ENCODE data around the gene FEM1B.

FEM1B gene

GRCh38 chr15:68264282-68264681, 13.3 kb upstream of the FEM1B start:
- H3K4me3 ChIP-seq: no peak overlapping the region

DNA sequence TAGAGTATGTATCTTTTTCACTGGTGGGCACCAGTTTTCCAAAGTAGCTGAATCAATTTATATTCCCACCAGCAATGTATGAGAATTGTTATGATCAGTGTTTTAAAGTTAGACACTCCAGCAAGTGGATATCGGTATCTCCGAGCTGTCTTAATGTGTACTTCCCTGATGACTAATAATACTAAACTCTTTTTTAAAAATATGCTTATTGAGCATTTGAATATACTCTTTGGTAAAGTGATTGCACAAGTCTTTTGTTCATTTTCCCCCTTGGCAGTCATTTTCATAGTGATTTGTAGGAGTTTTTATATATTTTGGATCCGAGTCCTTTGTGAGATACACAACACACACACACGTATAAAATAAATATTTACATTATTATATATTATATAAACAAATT, 12.5 kb upstream of the FEM1B start:
- Histone ChIP-seq H4K20me1 (no peaks in the 10 kb centered on the region), H3K9ac (0 out of 22 replicates have a peak overlapping the region, but pooled peaks of 1 of the 11 experiments have one; percentile 2), H3K36me3 (no peaks in the 10 kb centered on the region), H3K27ac (no peak overlapping the region), H3K4me2 (peak overlapping the region in 3 of 11 experiments; percentile 60 to 78 (median 64); a peak in 6 of 22 replicates), H3K27me3 (no peaks in the 10 kb centered on the region), H3K4me1 (peaks cover 0 to 24% (median 0%) of the 10 kb centered on the region in 10 experiments; a peak in 6 of 20 replicates), H3K9me3 (replicated peaks in 1 of 11) (no peaks in the 10 kb centered on the region), H3K4me3 (no peak overlapping the region)
- no peak for TF ChIP-seq Cebpa-rat (IDR thresholded peaks at IDR 0.05)

More at GRCh38 chr15:68264282-68264681, 13.3 kb upstream of the FEM1B start:
- Histone ChIP-seq H3K27ac (no peak overlapping the region), H3K4me2 (peak overlapping the region in 3 of 11 experiments; percentile 60 to 78 (median 64); a peak in 6 of 22 replicates), H3K27me3 (no peaks in the 10 kb centered on the region), H3K9ac (no peak overlapping the region), H3K9me3 (replicated peaks in 1 of 11) (no peaks in the 10 kb centered on the region), H3K36me3 (no peaks in the 10 kb centered on the region), H4K20me1 (no peaks in the 10 kb centered on the region), H3K4me1 (peaks cover 0 to 31% (median 5%) of the 10 kb centered on the region in 10 experiments; a peak in 10 of 20 replicates)
- no peak for TF ChIP-seq Cebpa-rat (IDR thresholded peaks at IDR 0.05)

DNA sequence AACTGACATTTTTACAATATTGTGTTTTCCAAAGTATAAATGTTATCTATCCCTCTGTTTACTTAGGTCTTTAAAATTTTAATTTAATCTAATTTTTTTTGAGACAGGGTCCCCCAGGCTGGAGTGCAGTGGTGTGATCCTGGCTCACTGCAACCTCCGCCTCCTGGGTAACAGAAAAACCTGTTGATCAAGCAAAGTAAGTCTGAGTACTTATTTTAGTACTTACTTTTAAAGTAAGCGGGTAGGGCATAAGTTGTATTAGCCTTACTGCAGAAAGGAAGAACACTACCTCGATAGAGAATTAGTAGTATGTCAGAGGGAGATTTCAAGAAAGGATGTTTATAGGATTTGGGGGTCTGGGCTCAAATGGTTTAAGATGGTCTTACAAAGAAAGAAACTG, 11.9 kb upstream of the FEM1B start:
- H3K4me1 ChIP-seq: peaks cover 0 to 24% (median 0%) of the 10 kb centered on the region in 10 experiments; a peak in 6 of 20 replicates
- peak overlapping the region in 3 of 11 experiments; percentile 36 to 78 (median 64); a peak in 5 of 22 replicates for H3K4me2 ChIP-seq
- H4K20me1 ChIP-seq: no peaks in the 10 kb centered on the region
- H3K36me3 ChIP-seq: no peaks in the 10 kb centered on the region
- H3K9ac ChIP-seq: no peak overlapping the region
- no peaks in the 10 kb centered on the region for H3K27me3 ChIP-seq
- H3K4me3 ChIP-seq: no peak overlapping the region
- TF ChIP-seq Cebpa-rat (IDR thresholded peaks at IDR 0.05): no peak
- no peak overlapping the region for H3K27ac ChIP-seq
- H3K9me3 ChIP-seq (replicated peaks in 1 of 11): no peaks in the 10 kb centered on the region

DNA sequence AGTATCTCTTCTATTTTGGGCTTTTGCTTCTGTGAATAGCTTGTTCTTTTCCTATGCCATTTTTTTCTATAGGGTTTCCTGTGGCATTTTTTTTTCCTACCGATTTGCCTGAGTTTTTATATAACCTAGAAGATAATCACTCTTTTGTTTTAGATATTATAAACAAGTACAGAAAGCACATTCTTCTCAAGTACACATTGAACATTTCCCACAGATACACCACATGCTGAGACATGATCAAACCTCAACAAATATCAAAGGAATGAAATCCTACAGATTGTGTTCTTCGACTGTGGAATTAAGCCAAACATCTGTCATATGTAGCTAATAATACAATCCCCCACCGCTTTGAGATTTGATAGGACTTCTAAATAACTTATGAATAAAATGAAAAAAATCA, 9.1 kb upstream of the FEM1B start:
- peaks cover 0 to 36% (median 0%) of the 10 kb centered on the region in 10 experiments; a peak in 6 of 20 replicates for H3K4me1 ChIP-seq

GRCh38 chr15:68271854-68272471, 5.6 kb upstream of the FEM1B start:
- H3K9ac ChIP-seq: no peak overlapping the region
- H3K4me1 ChIP-seq: peaks cover 10 to 37% (median 12%) of the 10 kb centered on the region in 10 experiments
- no peak for TF ChIP-seq Cebpa-rat (IDR thresholded peaks at IDR 0.05)
- H3K9me3 ChIP-seq (replicated peaks in 1 of 11): no peaks in the 10 kb centered on the region
- H3K4me2 ChIP-seq: no peak overlapping the region; a peak in 1 of 22 replicates
- H3K36me3 ChIP-seq: no peaks in the 10 kb centered on the region
- no peaks in the 10 kb centered on the region for H4K20me1 ChIP-seq
- H3K4me3 ChIP-seq: no peak overlapping the region
- no peak overlapping the region for H3K27ac ChIP-seq
- no peaks in the 10 kb centered on the region for H3K27me3 ChIP-seq

More for the DNA sequence above, 9.1 kb upstream of the FEM1B start:
- Histone ChIP-seq H3K36me3 (no peaks in the 10 kb centered on the region), H3K27ac (no peak overlapping the region), H3K4me2 (no peak overlapping the region), H3K4me3 (no peak overlapping the region), H3K27me3 (no peaks in the 10 kb centered on the region), H4K20me1 (no peaks in the 10 kb centered on the region), H3K9ac (no peak overlapping the region), H3K9me3 (replicated peaks in 1 of 11) (no peaks in the 10 kb centered on the region)
- TF ChIP-seq Cebpa-rat (IDR thresholded peaks at IDR 0.05): no peak

- no peak overlapping the region for H3K9ac ChIP-seq
- H3K4me1 ChIP-seq: peaks cover 10 to 37% (median 13%) of the 10 kb centered on the region in 10 experiments
- H3K4me3 ChIP-seq: no peak overlapping the region
- TF ChIP-seq Cebpa-rat (IDR thresholded peaks at IDR 0.05): no peak
- no peaks in the 10 kb centered on the region for H3K36me3 ChIP-seq
- H3K27ac ChIP-seq: no peak overlapping the region
- H4K20me1 ChIP-seq: no peaks in the 10 kb centered on the region
- no peaks in the 10 kb centered on the region for H3K27me3 ChIP-seq
- no peaks in the 10 kb centered on the region for H3K9me3 ChIP-seq (replicated peaks in 1 of 11)
- H3K4me2 ChIP-seq: no peak overlapping the region; a peak in 1 of 22 replicates
Observed at GRCh38 chr15:68272721-68273271, 4.7 kb upstream of the FEM1B start.

DNA sequence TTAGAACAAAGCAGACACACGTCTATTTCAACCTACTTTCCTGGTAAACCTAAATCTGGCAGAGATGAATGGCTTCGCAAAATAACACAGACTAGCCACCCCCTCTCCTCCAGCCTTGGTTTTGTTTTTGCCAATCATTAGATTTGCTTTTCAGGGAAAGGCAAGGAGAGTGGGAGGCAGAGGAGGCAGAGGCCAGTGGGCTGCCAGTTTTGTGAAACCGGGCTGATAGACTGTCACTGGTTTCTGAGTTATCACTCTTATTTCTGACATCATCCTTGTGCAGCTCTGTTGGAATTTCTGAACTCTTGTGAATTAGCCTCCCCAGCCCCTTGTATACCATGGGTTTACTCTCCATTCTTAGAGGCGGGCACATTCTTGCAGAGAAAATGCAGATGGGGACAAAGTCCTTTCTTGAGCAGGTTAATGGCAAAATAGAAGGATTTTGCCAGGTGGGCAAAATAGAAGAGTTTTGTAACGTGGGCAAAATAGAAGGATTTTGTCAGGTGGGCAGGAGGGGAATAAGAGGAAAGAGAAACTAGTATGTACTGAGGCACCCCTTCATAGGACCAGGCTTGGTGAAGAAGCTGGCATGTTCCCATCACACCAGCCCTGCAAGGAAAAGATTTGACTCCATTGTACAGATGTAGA, 3.2 kb upstream of the FEM1B start:
- no peak overlapping the region for H3K4me3 ChIP-seq
- no peak for TF ChIP-seq Cebpa-rat (IDR thresholded peaks at IDR 0.05)
- H3K9ac ChIP-seq: no peak overlapping the region
- H3K4me1 ChIP-seq: peaks cover 12 to 37% (median 15%) of the 10 kb centered on the region in 10 experiments
- H3K9me3 ChIP-seq (replicated peaks in 1 of 11): no peaks in the 10 kb centered on the region
- peaks cover 0 to 3% (median 0%) of the 10 kb centered on the region in 11 experiments; a peak in 1 of 22 replicates for H3K36me3 ChIP-seq
- H4K20me1 ChIP-seq: peaks cover 4 to 12% (median 11%) of the 10 kb centered on the region in 11 experiments; a peak in 20 of 22 replicates
- H3K27me3 ChIP-seq: no peaks in the 10 kb centered on the region
- no peak overlapping the region for H3K4me2 ChIP-seq
- H3K27ac ChIP-seq: no peak overlapping the region

DNA sequence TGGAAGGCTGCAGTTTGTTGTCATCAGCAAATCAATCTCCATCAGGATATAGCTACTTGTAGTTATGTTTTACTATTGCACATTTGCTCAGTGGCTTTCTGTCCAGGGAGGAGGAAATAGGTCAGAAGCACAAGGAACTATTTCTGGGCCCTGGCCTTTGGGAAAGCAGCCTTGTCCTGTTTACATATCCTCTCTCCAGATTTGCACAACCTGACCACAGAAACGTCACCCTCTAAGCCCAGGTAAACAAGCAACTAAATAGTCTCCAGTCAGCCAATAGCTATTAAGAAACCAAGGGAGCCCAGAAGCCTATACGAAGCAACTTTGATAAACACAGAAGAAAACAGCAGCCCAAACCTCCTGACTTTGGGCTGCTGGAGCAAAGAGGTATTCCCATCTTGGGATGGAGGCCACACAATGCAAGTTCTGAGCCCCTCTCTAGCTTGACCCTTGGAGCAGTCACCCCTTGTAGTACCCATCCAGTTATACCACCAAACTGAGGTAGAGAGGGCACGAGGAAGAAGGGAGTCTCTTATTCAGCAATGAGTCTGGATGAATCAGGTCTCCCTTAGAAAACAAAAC, 2.3 kb upstream of the FEM1B start:
- no peak overlapping the region for H3K9ac ChIP-seq
- H3K9me3 ChIP-seq (replicated peaks in 1 of 11): no peaks in the 10 kb centered on the region
- H3K4me2 ChIP-seq: peak overlapping the region in 3 of 11 experiments; percentile 12 to 100 (median 87); a peak in 5 of 22 replicates
- peaks cover 13 to 21% (median 20%) of the 10 kb centered on the region in 11 experiments for H4K20me1 ChIP-seq
- H3K4me1 ChIP-seq: peaks cover 20 to 44% (median 24%) of the 10 kb centered on the region in 10 experiments
- no peak for TF ChIP-seq Cebpa-rat (IDR thresholded peaks at IDR 0.05)
- H3K27me3 ChIP-seq: no peaks in the 10 kb centered on the region
- no peak overlapping the region for H3K4me3 ChIP-seq
- H3K36me3 ChIP-seq: peaks cover 0 to 6% (median 3%) of the 10 kb centered on the region in 11 experiments; a peak in 9 of 22 replicates
- H3K27ac ChIP-seq: no peak overlapping the region

GRCh38 chr15:68276668-68277067, 877 bp upstream of the FEM1B start:
- no peaks in the 10 kb centered on the region for H3K9me3 ChIP-seq (replicated peaks in 1 of 11)
- peak overlapping the region; percentile 78 to 100 (median 91) for H3K4me2 ChIP-seq
- peak overlapping the region; percentile 94 to 99 (median 96) for H3K9ac ChIP-seq
- peak overlapping the region; percentile 78 to 97 (median 94) for H3K4me3 ChIP-seq
- no peaks in the 10 kb centered on the region for H3K27me3 ChIP-seq
- H3K36me3 ChIP-seq: peaks cover 0 to 20% (median 5%) of the 10 kb centered on the region in 11 experiments; a peak in 10 of 22 replicates
- peaks cover 34 to 58% (median 38%) of the 10 kb centered on the region in 10 experiments for H3K4me1 ChIP-seq
- peak overlapping the region; percentile 96 to 99 (median 97) for H3K27ac ChIP-seq
- peaks cover 27 to 35% (median 34%) of the 10 kb centered on the region in 11 experiments for H4K20me1 ChIP-seq
- TF ChIP-seq Cebpa-rat (IDR thresholded peaks at IDR 0.05): no peak

Data from BLaER1 treated with 17β-estradiol and CSF1 and Interleukin-3, amounts not matched to agents 10 nM and 100 nM (cell line).